Measurements from ENCODE around the gene SETD3.
"Not testable (repeated sequence)": the region's sequence is repeated elsewhere in the genome, so short reads cannot be mapped to it uniquely, and the experiment has no call there.

SETD3 gene

DNA sequence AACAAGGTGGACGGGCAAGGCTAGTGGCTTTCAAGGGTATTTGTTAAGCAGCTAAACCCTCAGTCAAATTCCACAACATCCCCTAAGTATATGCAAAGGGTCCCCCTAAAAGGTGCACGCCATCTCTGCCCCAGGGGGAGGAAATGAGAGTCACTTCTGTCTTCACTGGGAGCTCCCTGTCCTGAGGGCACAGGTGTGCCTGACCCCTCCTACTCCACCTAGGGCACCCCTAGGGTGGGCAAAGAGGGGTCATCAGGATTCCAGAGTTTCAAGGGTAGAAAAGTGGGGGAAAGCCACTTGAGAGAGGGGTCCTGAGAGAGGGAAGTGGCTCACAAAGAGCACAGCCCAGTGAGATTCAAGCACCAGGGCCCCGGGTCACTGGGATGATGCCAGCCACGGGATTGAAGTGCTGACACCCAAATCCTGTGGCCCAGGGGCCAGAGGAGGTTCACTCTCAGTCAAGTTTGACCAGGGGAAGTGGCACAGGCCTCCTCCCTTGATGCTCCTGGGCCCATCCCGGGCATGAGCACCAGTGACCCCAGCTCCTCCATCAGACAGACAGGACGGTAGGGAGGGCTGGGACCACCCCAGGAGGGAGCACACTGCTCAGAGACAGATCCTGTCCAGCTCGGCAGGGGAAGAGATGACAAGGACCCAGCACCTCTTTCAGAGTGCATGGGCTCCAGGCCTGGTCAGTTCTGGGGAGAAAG lies 126.3 kb downstream of the SETD3 start:
- no peak for DNase-seq

DNA sequence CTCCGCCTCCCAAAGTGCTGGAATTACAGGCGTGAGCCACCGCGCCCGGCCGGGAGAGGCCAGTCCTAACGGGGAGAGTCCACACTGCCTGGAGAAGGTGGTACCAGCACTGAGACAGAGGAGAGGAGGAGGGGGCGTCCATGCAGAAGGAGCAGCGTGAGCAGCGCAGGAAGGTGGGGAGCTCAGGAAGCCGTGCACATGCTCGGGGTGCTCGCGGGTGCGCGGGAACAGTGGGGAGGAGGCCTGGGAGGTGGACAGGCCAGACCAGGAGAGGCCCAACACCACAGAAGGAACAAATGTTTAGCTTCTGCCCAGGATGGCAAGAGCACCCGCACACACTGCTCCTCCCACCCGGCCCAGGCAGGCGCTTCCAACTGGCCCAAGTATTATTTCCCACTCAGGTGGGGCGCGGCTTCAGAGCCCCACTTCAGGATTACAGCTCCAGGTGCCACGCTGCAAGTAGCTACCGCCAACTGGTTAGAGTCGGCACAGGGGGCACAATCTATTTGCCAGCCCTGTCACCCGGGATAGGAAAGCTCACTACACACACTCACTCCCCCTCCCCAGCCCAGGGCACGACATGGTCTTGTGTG lies 127.9 kb downstream of the SETD3 start:
- DNase-seq = no peak

DNA sequence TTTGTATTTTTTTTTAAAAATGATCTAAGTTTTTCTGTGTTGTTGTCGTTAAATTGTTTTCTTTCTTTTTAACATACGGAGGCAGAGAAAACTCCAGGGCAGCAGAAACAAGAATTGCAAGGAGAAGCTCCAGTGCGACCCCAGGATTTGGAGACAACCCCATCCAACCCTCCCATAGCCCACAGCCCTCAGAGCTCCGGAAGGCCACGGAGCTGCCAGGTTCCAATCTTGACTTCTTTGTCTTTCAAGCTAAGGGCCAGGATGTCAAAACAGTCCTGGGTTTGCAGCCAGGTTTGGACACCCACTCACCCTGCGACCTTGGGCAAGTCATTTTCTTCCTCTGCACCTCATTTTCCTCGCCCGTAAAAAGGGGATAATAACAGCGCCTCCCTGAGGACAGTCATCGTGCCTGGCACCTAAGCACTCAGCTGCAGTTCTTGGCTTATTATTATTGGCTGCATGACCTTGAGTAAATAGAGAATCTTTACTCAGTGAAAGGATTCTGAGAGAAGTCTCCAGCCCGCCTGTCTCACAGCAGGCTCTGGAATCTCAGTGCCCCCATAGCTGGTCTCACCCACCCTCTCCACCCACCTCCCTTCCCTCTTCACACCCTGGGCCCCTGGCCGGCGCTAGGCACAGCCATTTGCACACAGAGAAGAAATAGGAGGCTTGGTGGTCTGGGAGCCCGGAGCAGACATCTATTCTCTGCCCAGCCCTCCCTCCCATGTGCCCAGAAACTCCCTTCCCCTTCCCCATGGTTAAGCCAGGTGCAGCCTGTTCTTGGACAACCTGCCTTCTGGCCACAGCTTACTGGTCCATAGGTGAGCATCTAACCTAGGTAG lies 129.3 kb downstream of the SETD3 start:
- no peak for DNase-seq

DNA sequence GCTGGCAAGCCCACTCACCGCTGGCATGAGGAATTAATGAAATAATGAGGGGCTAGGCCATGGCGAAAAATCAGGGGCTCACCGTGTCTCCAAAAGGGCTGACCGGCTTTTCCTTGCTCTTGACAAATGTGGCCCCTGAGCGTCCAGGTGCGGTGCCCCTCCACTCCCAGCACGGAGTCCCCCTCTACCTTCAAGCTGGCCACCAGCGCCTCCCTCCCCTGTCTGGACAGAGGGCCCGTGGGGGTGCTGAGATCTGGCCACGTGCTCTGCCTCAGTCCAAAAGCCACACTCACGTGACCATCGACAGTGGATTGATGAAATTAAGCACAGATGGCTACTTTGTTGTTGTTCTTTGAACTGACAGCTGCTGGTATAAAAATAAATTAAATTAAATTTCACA lies 129.9 kb downstream of the SETD3 start:
- no peak for DNase-seq

DNA sequence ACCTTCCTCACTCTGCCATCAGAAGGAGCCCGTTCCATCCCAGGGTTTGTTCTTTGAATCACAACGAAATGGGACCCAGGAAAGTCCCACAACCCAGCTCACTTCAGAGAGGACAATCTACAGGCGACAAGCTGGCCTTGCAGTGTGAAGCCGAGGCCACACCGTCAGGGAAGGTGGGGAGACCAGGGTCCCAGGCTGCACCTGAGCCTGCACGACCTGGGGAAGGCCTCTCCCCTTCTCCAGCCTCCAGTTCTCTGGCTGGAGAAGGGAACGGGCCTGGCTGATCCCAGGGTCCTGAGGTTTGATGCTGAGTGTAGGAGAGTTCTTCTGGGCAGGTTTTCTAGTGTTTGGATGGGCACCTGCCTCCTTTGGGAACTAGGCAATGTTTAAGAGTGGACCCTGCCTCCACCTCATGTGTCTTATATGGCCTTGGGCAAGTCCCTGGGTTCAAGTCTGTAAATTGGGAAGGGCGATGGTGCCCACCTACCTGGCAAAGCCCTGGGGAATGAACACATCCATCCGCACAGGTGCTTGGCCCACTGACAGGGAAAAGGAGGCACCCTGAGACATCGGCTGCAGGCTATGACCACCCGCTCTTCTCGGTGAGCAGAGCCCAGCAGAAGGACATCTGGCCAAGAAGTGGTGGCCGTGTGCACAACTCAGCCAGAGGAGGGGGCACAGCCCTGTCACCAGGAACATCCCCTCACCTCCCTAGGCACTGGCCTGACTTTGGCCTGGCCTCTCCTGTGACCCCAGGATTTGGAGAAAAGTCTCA lies 130.8 kb downstream of the SETD3 start:
- DNase-seq = no peak

DNA sequence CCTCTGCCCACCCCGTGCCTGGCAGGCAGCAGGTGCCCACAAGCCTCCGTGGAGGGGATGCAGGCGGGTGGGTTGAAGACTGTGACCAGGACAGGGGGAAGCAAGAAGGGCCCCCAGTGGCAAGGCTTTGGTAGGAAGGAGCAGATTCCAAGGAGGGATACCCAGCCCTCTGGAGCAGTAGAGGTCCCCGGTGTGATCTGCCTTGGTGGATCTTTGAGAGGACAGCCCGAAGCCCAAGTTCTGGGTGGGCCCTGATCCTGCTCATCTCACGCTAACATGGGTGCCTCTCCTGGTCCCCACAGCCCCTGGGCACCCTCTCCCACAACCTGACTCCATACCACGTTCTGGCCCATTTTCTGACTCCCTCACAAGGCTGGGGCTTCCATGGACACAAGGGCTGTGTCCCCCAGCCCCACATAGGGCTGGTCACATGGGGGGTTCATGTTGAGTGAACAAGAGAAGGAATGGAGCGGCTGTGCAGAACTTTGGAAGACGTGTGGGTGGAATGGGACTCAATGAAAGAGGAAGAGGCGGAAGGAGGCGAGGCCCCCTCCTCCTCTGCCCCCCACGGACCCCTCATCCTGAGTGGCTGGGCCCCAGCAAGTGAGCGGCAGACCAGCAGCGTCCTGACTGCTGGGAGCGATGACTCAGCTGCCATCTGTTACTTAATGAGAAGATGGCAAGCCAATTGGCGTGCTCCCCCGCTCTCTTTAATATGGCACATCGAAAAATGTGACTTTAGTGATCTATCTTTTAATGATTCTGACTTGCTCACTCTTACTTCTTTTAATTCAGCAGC lies 131.6 kb downstream of the SETD3 start:
- no peak for DNase-seq

DNA sequence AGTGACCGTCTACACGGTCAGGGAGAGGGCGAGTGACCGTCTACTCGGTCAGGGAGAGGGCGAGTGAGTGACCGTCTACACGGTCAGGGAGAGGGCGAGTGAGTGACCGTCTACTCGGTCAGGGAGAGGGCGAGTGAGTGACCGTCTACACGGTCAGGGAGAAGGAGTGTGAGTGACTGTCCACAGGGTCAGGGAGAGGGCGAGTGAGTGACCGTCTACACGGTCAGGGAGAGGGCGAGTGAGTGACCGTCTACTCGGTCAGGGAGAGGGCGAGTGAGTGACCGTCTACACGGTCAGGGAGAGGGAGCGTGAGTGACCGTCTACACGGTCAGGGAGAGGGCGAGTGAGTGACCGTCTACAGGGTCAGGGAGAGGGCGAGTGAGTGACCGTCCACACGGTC lies 132.4 kb downstream of the SETD3 start:
- DNase-seq = not testable (repeated sequence)
